GM18861 (cell line): ENCODE results near the gene KSR2.

ENCODE experiments used
- ATAC-seq: cut with Tn5 transposase; IDR thresholded peaks from one replicate; pipeline ENCODE4 v1.9.1; 2021; ENCODE audit not compliant: unreplicated experiment

Gene KSR2

DNA sequence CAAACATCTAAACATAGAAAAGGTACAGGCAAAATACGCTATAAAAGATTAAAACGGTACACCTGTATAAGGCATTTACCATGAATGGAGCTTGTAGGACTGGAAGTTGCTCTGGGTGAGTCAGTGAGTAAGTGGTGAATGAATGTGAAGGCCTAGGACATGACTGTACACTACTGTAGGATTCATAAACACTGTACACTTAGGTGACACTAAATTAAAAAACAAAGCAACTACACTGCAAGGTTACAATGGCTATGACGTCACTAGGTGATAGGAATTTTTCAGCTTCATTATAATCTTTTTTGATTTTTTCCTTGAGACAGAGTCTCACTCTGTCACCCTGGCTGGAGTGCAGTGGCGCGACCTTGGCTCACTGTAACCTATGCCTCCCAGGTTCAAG, 269.2 kb downstream of the KSR2 start:
- ATAC-seq, result no peak

DNA sequence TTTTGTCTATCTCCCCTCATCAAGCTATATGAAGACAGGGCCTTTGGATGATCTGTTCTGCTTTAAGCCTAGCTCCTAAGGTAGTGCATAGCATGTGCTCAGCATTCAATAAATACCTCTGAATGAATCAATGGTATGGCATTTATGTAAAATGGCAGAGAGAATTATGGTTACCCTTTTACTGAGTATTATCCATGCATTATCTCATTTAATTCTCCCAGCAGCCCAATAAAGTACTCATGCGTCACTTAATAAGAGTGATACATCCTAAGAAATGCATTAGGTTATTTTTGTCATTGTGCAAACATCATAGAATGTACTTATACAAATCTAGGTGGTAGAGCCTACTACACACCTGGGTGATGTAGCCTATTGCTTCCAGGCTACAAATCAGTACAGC, 269.7 kb downstream of the KSR2 start:
- ATAC-seq, result no peak

GRCh38 chr12:117695956-117696355, 272.8 kb downstream of the KSR2 start:
- ATAC-seq, result no peak

GRCh38 chr12:117692512-117692911, 276.3 kb downstream of the KSR2 start:
- ATAC-seq, result no peak

- ATAC-seq, result no peak
Observed at GRCh38 chr12:117689857-117690256, 278.9 kb downstream of the KSR2 start.

DNA sequence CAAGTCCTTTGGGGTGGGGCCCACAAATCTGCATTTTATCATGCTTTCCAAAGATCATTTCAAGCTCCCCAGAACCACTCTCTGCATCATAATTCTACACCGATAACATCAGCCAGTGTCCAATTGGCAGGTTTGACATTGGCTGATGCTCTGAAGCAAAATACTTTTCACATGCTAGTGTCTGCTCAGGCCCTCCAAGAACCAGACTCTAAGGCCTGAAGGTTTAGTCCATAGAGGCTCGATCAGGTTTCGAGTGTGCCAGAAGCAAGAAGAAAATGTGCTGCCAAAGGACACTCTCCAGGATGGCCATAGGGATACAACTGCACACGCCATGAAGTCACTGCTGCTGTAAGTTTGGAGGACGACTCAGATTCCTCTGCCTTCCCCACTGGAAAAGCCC, 280.3 kb downstream of the KSR2 start:
- ATAC-seq, result no peak

- ATAC-seq, result no peak
Observed at GRCh38 chr12:117686911-117687377, 281.8 kb downstream of the KSR2 start.

DNA sequence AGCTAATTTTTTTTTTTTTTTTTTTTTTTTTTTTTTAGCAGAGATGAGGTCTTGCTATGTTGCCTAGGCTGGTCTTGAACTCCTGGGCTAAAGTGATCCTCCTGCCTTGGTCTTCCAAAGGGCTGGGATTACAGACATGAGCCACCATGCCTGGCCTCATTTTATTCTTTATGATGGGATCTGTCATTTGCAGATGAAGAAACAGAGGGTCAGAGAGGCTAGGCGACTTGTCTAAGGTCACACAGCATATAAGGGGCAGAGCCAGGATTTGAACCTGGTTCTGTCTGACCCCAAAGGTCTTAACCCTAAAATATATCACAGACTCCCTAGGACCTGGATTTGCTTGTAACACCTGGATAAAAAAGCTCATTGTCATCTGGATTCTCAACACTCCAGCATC, 282.6 kb downstream of the KSR2 start:
- no peak for ATAC-seq

- ATAC-seq, result no peak
Observed at GRCh38 chr12:117685110-117685926, 283.5 kb downstream of the KSR2 start.

- no peak for ATAC-seq
Observed at GRCh38 chr12:117684471-117684870, 284.3 kb downstream of the KSR2 start.

DNA sequence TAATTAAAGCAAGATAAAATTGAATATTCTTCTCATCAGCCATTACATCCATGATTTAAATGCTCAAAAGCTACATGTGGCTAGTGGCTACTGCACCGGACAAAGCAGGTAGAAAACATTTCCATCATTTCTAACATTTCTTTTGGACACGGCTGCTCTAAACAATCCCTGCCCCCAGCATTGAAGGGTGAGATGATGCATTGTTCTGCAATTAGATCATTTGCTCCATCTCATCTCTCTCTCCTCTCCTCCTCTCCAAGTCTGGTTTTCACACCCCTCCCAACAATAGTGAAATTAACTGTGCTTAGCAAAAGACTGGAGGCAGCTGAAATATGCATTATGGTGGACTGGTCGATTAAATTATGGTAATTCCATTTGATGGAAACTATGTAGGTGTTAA, 288.5 kb downstream of the KSR2 start:
- no peak for ATAC-seq

- ATAC-seq, result no peak
Observed at GRCh38 chr12:117679776-117680175, 289.0 kb downstream of the KSR2 start.

DNA sequence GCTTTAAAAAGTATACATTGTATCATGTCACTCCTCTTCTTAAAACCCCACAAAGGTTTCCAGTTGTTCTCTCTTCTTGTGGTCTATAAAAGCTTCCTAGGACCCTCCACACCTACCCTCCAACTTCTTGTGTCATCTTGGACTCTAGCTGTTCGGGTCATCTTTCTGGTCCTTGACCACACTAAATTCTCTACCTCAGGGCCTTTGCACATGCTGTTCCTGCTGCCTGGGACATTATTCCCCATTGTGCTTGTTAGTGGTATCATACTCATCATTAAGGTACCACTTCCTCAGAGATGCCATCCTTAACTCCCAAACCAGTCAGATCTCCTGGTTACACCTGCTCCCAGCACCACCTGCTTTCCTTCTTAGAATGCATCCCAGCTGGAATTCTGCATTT, 294.0 kb downstream of the KSR2 start:
- no peak for ATAC-seq

GRCh38 chr12:117674313-117674712, 294.5 kb downstream of the KSR2 start:
- ATAC-seq, result no peak

GRCh38 chr12:117671734-117672133, 297.1 kb downstream of the KSR2 start:
- no peak for ATAC-seq

DNA sequence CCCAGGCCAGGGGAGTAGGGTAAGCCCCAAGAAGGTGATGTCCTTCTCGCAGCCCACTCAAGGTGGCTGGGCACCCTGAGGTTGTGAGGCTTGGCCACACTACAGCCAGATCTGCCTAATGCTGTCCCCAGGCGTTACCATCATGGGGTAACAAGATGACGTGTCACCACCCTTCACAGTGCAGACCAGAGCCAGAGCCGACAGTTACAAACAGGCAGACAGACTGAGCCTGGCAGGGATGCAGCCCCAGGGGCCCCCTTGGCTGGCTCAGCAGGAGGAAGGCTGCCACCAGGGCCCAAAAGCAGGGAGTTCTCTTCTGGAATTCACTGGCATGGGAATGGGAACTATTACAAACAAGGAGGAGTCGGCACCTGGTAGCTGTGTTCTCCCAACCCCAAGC, 304.6 kb downstream of the KSR2 start:
- no peak for ATAC-seq

DNA sequence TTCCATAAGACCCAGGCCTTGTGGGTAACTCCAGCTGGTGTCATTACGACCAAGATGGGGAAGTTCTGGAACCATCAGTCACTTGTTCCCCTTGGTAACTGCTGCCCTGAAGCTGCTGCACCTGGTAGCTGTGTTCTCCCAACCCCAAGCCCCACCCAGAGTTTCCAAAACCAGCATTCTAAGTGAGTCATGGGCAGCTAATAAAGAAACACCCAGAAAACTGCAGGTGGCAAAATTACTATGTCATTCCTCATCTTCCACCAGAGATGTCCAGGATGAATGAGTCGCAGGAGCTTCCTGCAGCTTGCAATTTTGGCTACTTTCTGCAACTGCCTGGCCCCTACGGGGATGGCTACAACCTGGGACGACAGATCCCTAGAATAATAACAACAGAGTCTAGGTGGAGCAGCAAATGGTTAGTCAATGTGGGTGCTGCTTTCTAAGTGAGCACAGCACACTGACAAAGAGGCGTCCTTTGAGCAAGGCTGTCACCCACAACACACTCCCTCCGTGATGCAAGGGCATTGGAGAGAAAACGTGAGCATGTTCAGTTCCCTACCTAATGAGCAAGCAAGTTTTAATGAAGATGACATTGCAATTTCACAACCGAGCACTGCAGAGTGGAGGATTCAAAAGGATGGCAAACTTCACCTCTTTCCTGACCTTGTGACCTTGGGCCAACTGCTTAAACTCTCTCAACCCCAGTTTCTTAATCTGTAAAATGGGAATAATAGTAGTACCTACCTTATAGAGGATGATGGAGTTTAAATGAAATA, 306.0 kb downstream of the KSR2 start:
- no peak for ATAC-seq

DNA sequence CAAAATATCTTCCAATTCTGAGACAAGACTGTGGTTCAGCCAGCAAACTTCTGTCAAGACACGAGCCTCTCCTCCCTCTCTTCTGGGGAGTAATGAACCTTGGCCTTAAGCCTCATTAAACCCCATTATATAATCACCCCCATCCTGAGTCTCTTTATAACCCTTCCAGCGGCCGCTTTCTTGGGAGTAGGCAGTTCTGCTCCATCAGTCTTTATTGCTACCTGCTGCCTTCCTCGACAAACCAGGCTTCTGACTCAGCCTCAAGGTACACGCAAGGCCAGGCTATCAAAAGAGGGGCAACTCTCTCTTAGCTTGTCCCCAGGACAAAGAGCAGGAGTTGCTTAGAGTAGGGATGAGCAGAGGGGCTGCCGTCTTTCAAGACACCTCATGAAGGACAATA, 306.6 kb downstream of the KSR2 start:
- no peak for ATAC-seq

GRCh38 chr12:117661471-117661870, 307.3 kb downstream of the KSR2 start:
- no peak for ATAC-seq

GRCh38 chr12:117660896-117661295, 307.9 kb downstream of the KSR2 start:
- ATAC-seq, result no peak

- no peak for ATAC-seq
Observed at GRCh38 chr12:117658226-117658625, 310.6 kb downstream of the KSR2 start.

- no peak for ATAC-seq
Observed at GRCh38 chr12:117649796-117650195, 319.0 kb downstream of the KSR2 start.
